Measurements from ENCODE around the gene OR2G6. TPM values are rescaled to one million over a fixed set of nuclear protein-coding genes. Genes with fewer than 3 reads are reported as not detected.
"Not testable (repeated sequence)": the region's sequence is repeated elsewhere in the genome, so short reads cannot be mapped to it uniquely, and the experiment has no call there.

OR2G6 gene
- total RNA-seq, 1 experiment from 2014 or later = not detected

DNA sequence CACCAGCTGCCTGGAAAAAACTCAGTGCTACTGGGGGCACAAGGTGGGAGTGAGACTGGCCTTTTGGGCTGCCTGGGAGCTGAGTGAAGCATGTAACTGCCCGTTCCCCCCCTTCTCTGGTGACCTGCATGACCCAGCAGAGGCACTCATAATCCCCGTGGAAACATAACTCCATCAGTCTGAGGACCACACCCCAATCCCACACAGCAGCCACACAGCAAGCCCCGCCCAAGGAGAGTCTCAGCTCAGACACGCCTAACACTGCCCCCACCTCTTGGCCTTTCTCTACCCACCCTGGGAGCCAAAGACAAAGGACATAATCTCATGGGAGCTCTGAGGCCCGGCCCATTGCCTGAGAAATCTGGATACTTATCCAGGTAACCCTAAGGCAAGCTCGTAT is 43.2 kb downstream of the OR2G6 start:
- H3K27me3 ChIP-seq (replicated peaks); DNase-seq (ENCODE audit: low read depth in 1 of 2, low spot score in 2 of 2); H3K4me3 ChIP-seq; H3K36me3 ChIP-seq; H3K4me1 ChIP-seq (replicated peaks); H3K9me3 ChIP-seq (replicated peaks); H3K27ac ChIP-seq: not testable (repeated sequence)

DNA sequence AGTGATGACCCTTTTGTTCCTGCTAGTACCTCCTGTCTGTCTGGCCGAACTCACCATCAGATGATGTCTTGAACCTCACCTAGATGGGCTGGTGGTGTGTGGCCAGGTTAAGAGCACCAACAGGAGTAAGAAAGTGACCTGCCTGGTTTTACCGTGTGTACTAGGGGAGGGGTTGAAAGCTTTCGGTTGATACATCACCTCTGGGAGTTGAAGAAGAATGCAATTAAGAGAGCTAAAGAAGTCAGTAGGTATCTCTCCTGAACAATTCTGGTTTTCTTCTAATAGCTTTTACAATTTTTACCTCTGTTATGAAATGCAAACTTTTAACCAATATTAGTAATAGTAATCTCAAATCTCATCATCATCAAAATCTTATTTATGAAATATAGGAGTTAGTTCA is 54.8 kb downstream of the OR2G6 start, which contains the start of gene OR2T29:
OR2T29 (minus strand) TSS at position 101 of the 400 bp plus-strand sequence. CDS start 3,281 bp downstream, outside the sequence.
- not testable (repeated sequence) for H3K9me3 ChIP-seq (replicated peaks); H3K4me1 ChIP-seq (replicated peaks); DNase-seq (ENCODE audit: low read depth in 1 of 2, low spot score in 2 of 2); H3K27me3 ChIP-seq (replicated peaks); H3K4me3 ChIP-seq; H3K27ac ChIP-seq; H3K36me3 ChIP-seq

DNA sequence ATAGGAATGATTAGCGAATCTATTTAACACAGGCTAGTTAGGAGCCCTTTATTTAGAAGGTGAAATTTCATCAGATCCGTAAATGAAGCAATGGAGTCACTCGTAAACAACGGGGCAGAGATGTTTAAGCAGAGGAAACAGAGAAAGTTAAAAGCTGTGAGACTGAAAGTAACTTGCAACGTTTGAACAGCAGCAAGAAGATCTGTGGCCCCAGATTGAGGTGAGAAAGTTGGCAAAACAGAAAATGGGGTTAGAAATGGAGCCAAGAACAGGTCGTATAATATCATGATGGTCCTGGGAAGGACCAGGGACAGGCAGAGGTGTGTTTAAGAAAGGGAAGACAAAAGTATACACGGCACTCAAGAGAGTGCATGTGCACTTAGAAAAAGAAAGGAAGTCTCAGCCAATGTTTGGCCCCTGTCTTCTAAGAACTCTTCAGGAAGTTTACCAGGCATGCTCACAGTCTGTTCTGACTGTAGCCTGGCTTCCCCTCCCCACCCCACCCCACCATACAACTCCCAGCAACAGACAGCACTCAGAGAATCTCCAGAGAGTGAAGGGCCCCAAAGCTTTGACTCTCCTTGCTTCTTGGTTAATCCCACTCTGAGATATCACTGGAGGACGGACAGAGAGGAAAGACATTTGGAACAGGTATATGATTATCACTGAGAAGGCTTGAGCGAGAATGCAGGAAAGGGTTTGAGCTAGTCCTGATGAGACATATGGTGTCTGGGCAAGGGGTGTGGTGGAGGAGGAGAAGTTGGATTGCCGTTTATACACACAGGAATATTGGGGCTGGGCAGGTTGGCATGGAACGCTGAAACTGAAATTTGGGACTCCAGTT is 57.9 kb downstream of the OR2G6 start:
- not testable (repeated sequence) for H3K9me3 ChIP-seq (replicated peaks); H3K4me1 ChIP-seq (replicated peaks); H3K36me3 ChIP-seq; H3K27me3 ChIP-seq (replicated peaks); H3K4me3 ChIP-seq; H3K27ac ChIP-seq; DNase-seq (ENCODE audit: low read depth in 1 of 2, low spot score in 2 of 2)

DNA sequence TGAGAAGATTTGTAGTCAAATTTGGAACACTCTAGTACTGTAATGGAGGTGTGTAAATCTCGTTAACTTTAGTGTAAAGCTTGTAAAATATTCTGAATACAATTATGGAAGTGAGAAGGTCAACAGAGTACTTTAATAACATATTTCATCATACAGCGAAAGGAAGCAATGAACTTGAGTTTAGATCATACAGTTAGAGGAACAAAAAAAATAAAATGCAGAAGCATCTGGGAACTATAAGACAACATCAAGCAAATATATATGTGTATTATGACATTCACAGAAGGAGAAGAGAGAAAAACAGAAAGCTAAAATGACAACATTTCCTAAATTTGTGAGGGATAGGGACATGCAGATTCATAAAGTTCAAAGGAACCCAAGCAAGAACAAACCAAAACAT is 61.2 kb downstream of the OR2G6 start:
- DNase-seq (ENCODE audit: low read depth in 1 of 2, low spot score in 2 of 2); H3K27ac ChIP-seq; H3K36me3 ChIP-seq; H3K9me3 ChIP-seq (replicated peaks); H3K4me3 ChIP-seq; H3K4me1 ChIP-seq (replicated peaks); H3K27me3 ChIP-seq (replicated peaks): not testable (repeated sequence)

DNA sequence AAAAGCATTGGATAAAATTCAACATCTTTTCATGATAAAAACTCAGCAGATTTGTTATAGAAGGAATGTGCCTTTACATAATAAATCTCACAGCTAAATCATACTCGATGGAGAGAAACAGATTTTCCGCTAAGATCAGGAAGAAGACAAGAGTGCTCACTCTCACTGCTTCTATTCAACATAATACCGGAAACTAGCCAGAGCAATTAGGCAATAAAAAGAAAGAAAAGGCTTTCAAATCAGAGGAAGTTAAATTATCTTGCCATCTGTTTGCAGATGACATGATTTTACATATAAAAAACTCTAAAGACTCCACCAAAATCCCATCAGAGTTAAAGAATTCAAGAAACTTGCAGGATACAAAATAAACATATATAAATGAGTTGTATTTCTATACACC is 62.9 kb downstream of the OR2G6 start:
- H3K9me3 ChIP-seq (replicated peaks); H3K27me3 ChIP-seq (replicated peaks); H3K4me3 ChIP-seq; H3K27ac ChIP-seq; H3K36me3 ChIP-seq; H3K4me1 ChIP-seq (replicated peaks); DNase-seq (ENCODE audit: low read depth in 1 of 2, low spot score in 2 of 2): not testable (repeated sequence)

DNA sequence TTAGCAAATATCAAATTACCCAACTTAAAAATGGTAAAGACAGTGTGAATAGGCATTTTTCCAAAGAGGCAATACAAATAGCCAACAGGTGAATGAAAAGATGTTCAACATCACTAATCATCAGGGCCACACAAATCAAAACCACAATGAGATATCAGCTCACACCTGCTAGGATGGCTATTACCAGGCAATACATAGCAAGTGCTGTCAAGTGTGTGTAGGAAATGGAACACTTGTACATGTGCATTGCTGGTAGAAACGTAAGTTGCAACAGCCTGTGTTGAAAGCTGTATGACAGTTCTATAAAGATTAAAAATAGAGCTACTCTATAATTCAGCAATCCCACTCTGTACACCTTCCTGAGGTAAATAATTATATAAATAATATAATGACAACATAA is 64.2 kb downstream of the OR2G6 start:
- not testable (repeated sequence) for H3K27ac ChIP-seq; H3K36me3 ChIP-seq; H3K4me1 ChIP-seq (replicated peaks); H3K27me3 ChIP-seq (replicated peaks); DNase-seq (ENCODE audit: low read depth in 1 of 2, low spot score in 2 of 2); H3K4me3 ChIP-seq; H3K9me3 ChIP-seq (replicated peaks)

DNA sequence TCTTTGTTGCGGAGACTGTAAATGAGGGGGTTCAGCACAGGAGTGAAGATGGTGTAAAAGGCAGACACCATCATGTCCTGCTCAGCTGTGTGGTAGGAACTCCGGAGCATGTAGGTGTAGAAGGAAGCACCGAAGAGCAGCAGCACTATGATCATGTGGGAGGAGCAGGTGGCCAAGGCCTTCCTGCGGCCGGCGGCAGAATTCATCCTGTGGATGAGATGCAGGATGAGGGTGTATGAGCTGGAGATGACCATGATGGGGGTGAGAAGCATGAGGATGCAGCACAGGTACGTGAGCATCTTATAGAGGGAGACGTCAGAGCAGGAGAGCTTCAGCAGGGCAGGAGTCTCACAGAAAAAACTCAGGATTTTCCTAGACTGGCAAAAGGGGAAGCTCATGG is 66.0 kb downstream of the OR2G6 start:
- H3K27me3 ChIP-seq (replicated peaks); DNase-seq (ENCODE audit: low read depth in 1 of 2, low spot score in 2 of 2); H3K9me3 ChIP-seq (replicated peaks); H3K27ac ChIP-seq; H3K36me3 ChIP-seq; H3K4me1 ChIP-seq (replicated peaks); H3K4me3 ChIP-seq: not testable (repeated sequence)

DNA sequence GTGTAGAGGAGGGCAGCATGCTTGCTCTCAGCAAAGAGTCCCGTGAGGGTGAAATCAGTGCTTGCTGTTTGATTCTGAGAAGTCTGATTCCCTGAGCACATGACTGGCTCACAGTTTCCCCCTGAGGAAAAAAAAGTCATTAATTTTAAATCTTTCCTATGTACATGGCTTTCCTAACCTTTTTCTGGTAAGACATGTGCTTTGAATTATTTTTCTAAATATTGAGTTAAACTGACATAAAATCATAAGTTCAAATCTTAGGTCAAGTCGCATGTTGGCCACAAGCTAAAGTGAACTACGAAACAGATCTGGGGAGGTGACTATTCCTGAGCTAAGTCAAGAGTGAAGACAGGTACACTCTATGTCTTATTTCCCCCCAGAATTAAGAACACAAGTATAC is 66.8 kb downstream of the OR2G6 start, which contains the start of gene OR2T34:
OR2T34 (minus strand) TSS at position 101 of the 400 bp plus-strand sequence; CDS start at position 101, 0 bp downstream.
- H3K4me3 ChIP-seq = not testable (repeated sequence)

DNA sequence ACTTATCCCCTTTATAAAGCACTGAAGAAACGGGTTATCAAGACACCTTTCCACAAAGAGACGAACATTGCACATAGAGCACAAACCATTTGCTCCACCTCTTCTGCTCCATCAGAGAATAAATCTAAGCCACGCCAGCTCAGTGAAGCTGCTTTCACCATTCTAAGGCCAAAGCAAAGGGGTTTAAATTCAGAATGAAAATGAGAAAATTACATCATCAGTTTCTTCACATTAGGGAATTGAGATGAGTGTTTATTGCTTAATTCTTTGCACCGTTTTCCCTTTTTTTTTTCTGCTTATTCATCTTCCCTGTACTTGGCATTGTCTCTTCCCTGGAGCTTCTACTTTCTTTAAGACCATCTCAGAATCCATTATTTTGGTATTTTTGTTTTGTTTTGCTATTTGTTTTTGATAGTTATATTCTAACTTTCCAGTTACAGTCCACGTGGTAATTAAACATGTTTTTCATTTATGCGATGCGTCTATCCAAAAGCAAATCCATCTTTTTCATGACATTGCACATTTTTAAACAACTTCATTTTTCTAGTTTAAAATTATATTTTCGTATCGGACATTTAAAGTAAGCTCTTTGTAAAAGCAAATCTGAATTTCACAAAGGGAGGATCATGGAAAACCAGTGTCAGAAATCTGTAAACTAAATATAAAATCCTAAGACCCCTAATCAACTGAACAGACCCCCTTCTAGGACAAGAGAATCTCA is 68.5 kb downstream of the OR2G6 start:
- Histone ChIP-seq H3K9me3 (replicated peaks) (no peaks in the 10 kb centered on the region), H3K4me3 (no peak overlapping the region), H3K27me3 (replicated peaks) (no peaks in the 10 kb centered on the region), H3K27ac (no peak overlapping the region), H3K36me3 (no peaks in the 10 kb centered on the region), H3K4me1 (replicated peaks) (no peaks in the 10 kb centered on the region)
- no peak for DNase-seq (ENCODE audit: low read depth in 1 of 2, low spot score in 2 of 2)

More for the DNA sequence above, 66.8 kb downstream of the OR2G6 start, which contains the start of gene OR2T34:
- not testable (repeated sequence) for H3K27ac ChIP-seq; H3K27me3 ChIP-seq (replicated peaks); H3K4me1 ChIP-seq (replicated peaks); H3K9me3 ChIP-seq (replicated peaks); DNase-seq (ENCODE audit: low read depth in 1 of 2, low spot score in 2 of 2); H3K36me3 ChIP-seq

Other genes starting within 250 kb of the OR2G6 start
- not detected in 2 replicates for gene OR2T33, start 230.1 kb upstream of the OR2G6 start, total RNA-seq (2014; rRNA removed; shearing (Covaris generic))
- gene OR2T12, start 204.6 kb upstream of the OR2G6 start, total RNA-seq (2014; rRNA removed; shearing (Covaris generic)) = not detected in 2 replicates
- gene OR2M7, start 183.5 kb upstream of the OR2G6 start, total RNA-seq (2014; rRNA removed; shearing (Covaris generic)) = not detected in 2 replicates
- not detected in 2 replicates for gene OR14C36, start 159.3 kb upstream of the OR2G6 start, total RNA-seq (2014; rRNA removed; shearing (Covaris generic))
- not detected in 2 replicates for gene OR2T4, start 146.4 kb upstream of the OR2G6 start, total RNA-seq (2014; rRNA removed; shearing (Covaris generic))
- not detected in 2 replicates for gene OR2T6, start 132.3 kb upstream of the OR2G6 start, total RNA-seq (2014; rRNA removed; shearing (Covaris generic))
- gene OR2T1, start 105.0 kb upstream of the OR2G6 start, total RNA-seq (2014; rRNA removed; shearing (Covaris generic)) = not detected in 2 replicates
- not detected in 2 replicates for gene OR2T2, start 62.4 kb upstream of the OR2G6 start, total RNA-seq (2014; rRNA removed; shearing (Covaris generic))
- gene OR2T3, start 34.7 kb upstream of the OR2G6 start, total RNA-seq (2014; rRNA removed; shearing (Covaris generic)) = not detected in 2 replicates
- gene OR2T5, start 19.5 kb upstream of the OR2G6 start, total RNA-seq (2014; rRNA removed; shearing (Covaris generic)) = not detected in 2 replicates
- not detected in 2 replicates for gene OR2T29, start 54.7 kb downstream of the OR2G6 start, total RNA-seq (2014; rRNA removed; shearing (Covaris generic))
- gene OR2T34, start 66.7 kb downstream of the OR2G6 start, total RNA-seq (2014; rRNA removed; shearing (Covaris generic)) = not detected in 2 replicates
- not detected in 2 replicates for gene OR2T10, start 89.6 kb downstream of the OR2G6 start, total RNA-seq (2014; rRNA removed; shearing (Covaris generic))
- not detected in 2 replicates for gene OR2T11, start 127.0 kb downstream of the OR2G6 start, total RNA-seq (2014; rRNA removed; shearing (Covaris generic))
- gene OR2T35, start 137.2 kb downstream of the OR2G6 start, total RNA-seq (2014; rRNA removed; shearing (Covaris generic)) = not detected in 2 replicates
- gene OR2T27, start 147.5 kb downstream of the OR2G6 start, total RNA-seq (2014; rRNA removed; shearing (Covaris generic)) = not detected in 2 replicates
- not detected in 2 replicates for gene OR14I1, start 194.7 kb downstream of the OR2G6 start, total RNA-seq (2014; rRNA removed; shearing (Covaris generic))
- not detected in 2 replicates for gene LYPD8, start 247.7 kb downstream of the OR2G6 start, total RNA-seq (2014; rRNA removed; shearing (Covaris generic))

Data from SJSA1 (cell line).